HG03575 (cell line): Measurements from ENCODE around the gene IRS2.

ENCODE experiments used
- ATAC-seq: cut with Tn5 transposase; IDR thresholded peaks from one replicate; pipeline ENCODE4 v1.9.1; 2021; ENCODE audit not compliant: unreplicated experiment, insufficient number of reproducible peaks, low FRiP score; ENCODE audit errors: extremely low read depth

The IRS2 gene

DNA sequence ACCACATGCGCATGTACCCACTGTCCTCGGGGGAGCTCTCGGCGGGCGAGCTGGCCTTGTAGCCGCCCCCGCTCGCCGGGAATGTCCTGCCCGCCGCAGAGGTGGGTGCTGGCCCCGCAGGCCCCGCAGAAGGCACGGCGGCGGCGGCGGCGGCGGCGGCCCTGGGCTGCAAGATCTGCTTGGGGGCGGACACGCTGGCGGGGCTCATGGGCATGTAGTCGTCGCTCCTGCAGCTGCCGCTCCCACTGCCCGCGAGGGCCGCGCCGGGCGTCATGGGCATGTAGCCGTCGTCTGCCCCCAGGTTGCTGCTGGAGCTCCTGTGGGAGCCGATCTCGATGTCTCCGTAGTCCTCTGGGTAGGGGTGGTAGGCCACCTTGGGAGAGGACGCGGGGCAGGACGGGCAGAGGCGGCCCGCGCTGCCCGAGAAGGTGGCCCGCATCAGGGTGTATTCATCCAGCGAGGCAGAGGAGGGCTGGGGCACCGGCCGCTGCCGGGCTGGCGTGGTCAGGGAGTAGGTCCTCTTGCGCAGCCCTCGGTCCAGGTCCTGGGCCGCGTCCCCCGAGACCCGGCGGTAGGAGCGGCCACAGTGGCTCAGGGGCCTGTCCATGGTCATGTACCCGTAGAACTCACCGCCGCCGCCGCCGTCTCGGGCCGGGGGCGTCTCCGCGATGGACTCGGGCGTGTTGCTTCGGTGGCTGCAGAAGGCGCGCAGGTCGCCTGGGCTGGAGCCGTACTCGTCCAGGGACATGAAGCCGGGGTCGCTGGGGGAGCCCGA, 2.4 kb downstream of the IRS2 start:
- no peak for ATAC-seq

DNA sequence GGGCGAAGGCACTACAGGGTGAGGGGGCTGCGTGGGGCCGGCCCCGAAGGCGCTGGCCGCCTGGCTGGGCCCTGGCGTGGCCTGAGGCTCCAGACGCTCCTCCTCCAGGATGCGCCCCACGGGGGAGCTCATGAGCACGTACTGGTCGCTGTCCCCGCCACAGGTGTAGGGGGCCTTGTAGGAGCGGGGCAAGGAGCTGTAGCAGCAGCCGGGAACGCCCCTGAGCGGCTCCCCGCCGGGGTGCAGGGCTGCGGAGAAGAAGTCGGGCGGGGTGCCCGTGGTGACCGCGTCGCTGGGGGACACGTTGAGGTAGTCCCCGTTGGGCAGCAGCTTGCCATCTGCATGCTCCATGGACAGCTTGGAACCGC, 3.0 kb downstream of the IRS2 start:
- no peak for ATAC-seq

DNA sequence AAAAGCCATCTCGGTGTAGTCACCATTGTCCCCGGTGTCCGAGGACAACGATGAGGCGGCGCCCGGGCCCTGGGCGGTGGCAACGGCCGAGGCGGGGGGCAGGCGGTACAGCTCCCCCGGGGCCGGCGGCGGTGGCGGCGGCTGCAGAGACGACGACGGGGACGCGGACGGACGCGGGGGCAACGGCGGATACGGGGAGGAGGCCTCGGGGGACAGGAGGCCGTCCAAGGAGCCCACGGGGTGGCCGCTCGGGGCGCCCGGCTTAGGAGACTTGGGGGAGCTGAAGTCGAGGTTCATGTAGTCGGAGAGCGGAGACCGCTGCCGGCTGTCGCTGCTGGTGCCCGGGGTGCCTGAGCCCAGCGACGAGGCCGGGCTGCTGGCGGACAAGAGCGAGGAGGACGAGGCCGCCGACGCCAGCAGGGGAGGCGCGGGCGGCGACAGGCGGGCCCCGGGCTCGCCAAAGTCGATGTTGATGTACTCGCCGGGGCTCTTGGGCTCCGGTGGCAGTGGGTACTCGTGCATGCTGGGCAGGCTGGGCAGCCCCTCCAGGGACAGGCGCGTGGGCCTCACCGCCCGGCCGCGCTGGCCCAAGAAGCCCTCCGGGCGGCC, 3.5 kb downstream of the IRS2 start:
- ATAC-seq = no peak

DNA sequence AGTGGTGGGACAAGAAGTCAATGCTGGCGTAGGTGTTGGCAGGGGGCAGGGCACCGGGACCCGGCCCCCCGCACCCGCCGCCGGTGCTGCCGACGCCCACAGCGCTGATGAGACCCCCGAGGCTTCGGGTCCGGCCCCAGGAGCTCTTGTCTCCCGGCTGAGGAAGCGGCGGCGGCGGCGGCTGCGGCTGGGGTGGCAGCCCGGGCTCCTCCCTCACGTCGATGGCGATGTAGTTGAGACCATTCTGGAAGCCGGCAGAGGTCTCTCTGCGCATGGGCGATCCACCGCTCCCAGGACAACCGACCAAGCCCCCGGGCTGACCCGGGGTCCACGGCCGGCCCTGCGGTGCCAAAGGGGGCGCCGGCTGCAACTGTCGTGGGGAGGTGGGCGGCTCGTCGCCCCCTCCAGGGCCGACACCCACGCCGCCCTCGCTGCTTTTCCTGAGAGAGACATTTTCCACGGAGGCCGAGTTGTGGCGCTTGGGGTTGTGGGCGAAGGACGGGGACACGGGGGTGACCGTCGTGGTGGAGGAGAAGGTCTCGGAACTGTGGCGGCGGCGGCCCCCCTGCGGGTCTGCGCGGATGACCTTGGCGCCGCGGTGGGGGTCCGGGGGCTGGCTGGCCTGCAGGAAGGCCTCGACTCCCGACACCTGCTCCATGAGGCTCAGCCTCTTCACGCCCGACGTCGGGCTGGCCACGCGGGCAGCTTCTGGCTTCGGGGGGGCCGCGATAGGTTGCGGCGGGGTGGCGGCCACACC, 4.1 kb downstream of the IRS2 start:
- ATAC-seq = no peak

DNA sequence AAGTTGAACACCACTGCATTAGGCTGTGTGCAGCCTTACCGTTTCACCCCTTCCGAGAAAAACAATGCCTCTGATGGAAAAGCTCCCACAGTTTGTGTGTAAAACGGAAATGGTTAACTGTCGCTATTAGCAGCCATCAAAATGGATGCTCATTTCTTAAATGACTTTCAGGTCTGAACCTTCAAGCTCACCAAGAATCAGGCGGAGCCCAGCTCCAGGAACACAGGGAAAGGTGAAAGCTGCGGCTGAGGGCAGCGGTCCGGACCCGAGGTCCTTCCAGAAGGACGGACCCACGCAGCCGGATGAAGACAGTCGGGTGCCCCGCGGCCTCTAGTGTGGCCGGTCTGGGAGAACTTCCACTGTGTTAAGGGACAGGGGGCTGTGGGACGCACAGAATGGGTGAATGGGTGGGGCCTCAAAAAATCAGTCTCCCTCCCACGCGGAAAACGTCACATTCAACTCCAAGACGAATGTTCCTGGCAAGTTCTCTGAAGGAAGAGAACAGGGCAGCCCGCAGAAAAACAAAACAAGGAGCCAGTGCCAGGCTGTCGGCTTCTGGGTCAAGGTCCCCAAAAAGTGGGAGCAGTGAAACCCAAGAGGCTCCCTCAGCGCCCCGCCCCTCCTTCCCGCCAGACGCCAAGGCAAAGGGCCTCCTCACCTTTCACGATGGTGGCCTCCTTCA, 4.9 kb downstream of the IRS2 start:
- no peak for ATAC-seq

DNA sequence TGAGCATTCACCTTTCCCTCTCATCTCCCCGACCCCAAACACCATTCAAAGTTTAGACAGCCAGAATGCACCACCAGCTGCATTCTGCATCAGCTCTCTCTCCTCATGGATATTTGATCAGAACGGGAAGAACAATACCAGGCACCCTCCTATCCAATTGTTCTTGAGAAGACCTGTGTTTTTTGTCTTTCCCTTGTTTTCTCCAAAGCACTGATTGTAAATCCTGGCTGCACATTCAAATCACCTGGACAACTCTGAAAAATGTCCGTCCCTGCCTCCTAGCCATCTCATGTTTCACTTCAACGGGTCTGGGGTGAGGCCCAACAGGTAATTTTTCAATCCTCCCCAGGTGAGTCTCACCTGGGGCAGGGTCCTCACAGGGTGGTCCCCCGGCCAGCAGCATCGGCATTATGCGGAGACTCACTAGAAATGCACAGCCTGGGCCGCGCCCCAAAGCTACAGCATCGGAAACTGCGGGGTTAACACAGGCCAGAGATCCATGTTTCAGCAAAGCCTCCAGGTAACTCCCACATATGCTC, 5.5 kb downstream of the IRS2 start:
- no peak for ATAC-seq

DNA sequence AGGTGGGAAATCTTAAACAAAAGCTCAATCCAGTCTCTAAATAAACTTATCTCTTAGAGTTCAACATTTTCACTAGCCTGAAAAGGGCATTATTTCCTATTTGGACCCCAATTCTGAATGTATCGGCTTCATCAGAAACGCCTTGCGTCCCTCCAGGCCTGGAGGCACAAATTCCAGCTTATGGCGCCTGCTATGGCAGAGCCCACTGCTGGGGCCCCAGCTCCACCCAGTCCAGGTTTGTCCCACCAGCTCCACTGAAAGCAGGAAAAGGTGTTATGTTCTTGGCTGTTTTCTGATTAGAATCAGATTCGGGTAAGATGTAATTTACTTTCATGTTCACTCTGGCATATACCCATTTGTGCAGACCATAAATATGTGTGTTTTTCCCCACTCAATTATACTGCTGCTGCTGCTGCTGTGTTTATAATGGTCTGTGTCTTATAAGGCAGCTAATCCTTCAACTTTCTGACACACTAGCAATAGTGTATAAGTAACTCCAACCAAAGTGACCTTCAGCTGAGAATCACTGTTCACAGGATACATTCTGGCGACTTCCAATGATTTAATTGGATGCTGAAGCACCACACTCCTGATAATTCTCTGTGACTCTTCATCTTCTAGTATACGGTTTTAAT, 6.4 kb downstream of the IRS2 start:
- no peak for ATAC-seq

DNA sequence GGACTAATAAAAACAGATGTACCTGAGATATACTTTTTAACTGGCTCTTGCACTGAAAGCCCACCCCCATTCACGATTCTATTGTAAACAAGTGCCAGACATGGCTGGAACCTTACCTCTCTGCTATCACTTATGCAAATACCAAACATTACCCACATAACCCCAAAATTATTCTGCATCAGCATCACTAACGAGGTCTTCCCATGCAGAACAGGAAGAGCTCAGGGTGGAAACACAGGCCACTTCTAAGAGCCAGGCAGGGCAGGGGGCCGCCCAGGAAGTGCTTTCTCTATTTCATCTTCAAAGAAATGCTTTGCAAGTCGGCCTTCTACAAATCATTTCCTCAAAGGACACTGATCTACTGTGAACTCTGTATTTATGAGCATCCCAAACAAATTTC, 7.3 kb downstream of the IRS2 start:
- no peak for ATAC-seq

DNA sequence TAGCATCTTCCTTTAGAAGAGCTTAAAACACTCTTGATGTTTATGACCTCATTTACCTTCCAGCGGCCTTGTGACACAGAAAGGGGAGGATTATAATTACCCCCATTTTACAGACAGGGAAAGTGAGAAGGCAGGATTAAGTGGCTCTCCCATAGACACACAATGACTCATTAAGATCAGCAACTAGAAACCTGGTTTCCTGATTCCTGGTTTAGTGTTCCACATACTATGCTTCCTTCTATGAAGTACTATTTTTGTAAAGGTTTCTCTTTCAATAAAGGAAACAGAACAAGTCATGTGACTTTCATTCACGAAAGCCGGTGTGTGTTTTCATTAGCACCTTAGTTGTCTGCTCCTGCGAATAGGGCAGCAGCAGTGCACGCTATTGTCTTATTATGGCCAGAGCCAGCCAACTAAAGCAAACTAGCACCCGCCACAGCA, 8.3 kb downstream of the IRS2 start:
- ATAC-seq = no peak

DNA sequence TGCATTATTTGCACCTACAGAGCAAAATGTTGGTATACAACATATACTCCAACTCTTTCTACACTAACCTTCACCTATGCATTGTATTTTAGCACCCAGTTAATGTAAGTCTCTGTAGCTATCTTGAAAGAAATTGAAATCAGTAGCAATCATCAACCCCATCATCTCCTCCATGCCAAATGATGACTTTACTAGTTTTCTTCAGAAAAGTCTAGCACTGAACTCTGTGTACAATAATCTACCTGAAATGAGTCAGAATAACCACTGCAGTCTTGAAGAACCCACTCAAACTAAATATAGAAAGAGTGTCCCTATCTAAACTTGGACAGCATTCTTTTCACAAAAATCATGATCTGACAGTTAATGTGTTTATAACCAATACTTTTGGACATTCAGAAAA, 9.8 kb downstream of the IRS2 start:
- no peak for ATAC-seq

DNA sequence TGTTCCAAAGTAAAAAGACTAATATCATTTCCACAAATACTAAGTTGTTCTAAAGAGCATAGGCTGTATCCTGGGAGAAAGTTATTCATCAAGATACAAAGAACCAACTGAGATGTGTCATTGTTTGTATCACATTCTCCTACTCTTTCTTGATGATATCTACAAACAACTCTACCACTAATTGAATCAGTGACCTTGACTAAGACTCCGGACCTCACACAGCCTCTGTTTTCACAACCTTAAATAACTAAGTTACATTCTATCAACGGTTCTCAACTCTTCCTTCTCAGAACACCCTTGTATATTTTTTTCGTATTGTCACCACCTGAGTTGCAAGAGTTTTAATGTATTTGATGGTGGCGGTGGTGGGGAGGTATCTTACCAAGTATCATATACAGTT, 12.6 kb downstream of the IRS2 start:
- no peak for ATAC-seq

DNA sequence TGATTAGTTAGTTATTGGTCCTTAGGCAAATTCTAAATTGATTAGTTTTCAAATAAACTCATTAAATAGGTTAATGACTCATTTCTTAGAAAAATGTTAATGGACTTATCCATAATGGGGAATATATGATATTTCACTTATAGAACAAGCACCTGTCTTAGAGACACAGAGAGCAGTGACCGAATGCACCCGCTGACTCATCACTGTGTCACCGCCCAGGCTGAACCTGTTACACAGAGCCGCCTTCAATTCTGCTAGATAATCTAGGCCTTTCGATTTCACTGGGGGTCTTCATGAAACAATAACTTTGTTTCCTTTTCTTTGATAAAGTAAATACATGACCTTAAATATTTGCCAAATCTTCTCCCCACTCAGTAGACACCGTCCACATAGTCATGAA, 13.1 kb downstream of the IRS2 start:
- ATAC-seq = no peak

DNA sequence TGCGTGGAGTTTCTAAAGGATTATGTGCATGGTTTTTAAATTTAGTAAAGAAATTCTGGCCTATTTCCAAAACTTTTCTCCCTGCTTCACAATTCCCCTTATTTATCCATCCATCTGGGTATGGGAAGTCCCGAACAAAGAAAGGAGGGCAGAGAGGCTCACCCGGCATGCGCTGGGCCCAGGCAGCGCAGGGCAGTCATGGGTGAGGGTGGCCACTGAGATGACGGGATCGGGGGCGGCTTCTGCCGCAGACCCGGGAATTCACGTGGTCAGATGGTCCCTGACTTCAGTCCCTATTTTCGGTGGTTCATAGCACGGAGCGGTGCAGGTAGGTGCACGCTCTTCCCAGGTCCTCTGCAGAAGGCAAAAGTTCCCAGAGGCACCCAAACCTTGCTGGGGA, 14.5 kb downstream of the IRS2 start:
- ATAC-seq = no peak

DNA sequence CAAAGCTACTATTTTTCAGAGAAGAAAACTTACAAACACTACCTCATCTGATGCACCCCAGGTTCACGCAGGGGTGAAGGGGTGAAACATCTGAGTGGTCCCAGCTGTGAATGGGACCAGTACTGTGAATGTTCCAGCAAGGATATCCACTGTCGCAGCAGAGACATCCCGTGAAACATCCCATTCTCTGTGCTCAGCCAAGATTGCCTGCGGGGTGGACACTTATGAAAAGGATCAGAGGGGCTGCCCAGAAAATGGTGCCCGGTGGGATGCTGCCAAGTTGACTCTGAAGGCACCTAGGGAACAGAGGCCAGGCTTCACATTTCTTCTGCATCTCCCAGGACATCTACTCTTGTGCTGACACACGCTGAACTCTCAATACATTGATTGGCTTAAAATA, 15.9 kb downstream of the IRS2 start:
- no peak for ATAC-seq

DNA sequence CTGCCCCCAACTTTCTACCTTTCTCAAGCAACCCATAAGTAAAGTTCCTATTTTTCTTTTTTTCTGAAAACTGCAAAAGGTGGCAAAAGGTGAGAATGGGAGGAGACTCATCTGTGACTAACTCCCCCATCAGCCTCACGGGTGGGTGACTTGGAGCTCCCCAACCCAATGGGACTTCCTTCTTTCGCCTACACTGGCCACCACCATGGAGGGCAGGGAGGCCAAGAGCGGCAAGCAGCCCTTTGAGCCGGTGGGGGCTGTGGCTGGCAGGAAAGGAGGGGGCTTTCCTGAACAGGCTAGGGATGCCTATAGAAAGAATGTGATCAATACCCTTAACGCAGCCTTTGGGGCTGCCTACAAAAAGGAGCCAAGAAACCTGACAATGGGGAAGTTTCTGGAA, 16.5 kb downstream of the IRS2 start:
- ATAC-seq = no peak

DNA sequence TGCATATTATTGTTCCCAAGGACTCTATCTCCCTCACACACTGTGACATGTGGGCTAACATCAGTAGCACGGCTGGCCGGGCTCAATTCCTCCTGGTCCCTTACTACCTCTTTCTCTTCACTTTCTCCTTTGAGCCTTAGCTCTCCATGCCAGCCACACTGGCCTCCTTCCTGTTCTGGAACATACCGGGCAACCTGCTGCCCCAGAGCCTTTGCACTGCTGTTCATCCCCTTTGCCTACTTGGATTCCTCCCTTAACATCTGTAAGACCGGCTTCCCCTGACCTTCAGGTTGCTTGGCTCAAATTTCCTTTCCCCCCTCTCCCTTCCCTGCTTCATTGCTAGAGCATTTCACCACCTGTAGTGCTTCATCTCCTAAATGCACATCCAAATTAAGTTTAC, 17.1 kb downstream of the IRS2 start:
- no peak for ATAC-seq

DNA sequence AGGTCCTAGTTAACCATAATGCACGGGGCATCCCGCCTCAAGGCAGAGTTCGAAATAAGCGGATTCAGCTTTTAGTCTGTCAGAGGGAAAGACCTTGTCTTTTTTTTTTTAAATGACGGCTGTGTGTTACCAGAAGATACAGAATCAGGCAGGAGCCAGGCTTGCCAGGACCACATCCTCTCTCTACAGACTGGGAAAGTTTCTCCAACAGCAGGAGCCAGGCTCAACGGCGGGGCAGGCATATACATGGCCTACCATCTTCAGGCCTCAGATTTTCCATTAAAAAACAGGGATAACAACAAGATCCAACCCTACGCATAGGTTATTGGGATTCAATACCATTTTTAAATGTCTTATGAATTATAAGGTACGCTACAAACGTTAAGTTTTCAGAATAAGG, 17.8 kb downstream of the IRS2 start:
- ATAC-seq = no peak

DNA sequence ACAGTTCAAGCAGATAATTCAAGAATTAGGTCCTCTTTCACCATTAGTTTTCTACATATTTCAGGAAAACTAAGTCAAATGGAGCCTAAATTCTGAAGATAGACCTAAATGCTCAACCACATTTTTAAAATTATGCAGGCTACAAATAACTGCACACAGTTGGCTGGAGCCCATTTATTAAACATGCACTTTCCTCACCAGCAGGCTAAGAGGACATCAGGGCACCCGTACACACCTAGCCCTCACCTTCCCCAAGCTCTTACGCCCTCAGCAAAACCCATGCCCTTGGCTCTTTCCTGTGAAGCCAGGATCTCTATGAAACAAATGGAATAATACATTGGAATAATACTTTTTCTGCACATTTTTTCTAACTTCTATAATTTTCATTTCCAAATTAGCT, 18.2 kb downstream of the IRS2 start:
- no peak for ATAC-seq

DNA sequence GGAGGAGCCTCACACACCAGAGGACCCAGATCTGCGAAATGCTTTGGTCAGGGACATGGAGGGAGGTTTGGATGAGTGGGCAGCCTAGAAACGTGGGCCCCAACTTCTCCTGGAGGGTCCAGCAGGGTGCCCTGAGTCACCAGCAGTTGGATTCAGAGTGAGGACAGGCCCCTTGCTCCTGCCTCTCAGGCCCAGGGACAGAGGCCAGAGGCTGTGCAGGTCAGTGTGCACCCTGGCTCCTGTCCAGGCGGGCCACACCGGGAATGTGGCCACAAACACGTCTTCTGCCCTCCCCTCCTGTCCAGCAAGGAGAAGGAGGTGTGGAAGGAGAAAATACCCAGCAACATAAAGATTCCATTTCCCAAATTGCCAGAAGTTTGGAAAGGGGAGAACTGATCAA, 19.4 kb downstream of the IRS2 start:
- ATAC-seq = no peak
